Left forelimb (tissue), 1 donor: ENCODE measurements around the gene ZNF444.
"Not testable (repeated sequence)": the region's sequence is repeated elsewhere in the genome, so short reads cannot be mapped to it uniquely, and the experiment has no call there.

Source experiments
- DNase-seq: peaks from one replicate; pipeline ENCODE4 v3.0.0-alpha.2; 2018; ENCODE audit warnings: low spot score

The ZNF444 gene

DNA sequence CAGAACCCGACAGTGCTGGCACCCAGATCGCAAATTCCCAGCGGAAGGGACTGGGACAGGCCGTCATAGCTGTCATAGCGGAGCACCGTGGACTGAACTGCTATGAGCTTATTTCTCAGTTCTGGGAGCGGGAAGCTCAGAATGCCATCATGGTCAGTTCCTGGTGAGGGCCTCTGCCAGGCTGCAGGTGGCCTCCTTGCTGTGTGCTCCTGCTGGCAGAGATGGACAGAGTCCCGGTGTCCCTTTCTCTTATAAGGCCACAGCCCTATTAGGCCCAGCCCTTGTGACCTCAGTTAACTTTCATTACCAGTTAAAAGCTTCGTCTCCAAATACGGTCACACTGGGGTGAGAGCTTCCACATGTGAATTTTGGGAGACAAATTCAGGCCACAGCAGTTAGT lies 4.6 kb downstream of the ZNF444 start:
- DNase-seq: no peak

DNA sequence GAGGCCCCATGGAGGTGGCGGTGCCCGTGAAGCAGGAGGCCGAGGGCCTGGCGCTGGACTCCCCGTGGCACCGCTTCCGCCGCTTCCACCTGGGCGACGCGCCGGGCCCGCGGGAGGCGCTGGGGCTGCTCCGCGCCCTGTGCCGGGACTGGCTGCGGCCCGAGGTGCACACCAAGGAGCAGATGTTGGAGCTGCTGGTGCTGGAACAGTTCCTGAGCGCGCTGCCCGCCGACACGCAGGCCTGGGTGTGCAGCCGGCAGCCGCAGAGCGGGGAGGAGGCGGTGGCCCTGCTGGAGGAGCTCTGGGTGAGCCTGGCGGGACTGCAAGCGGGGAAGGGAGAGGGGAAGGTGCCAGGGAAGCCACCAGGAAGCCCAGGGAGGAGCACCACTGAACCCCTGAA lies 5.8 kb downstream of the ZNF444 start:
- DNase-seq: no peak

DNA sequence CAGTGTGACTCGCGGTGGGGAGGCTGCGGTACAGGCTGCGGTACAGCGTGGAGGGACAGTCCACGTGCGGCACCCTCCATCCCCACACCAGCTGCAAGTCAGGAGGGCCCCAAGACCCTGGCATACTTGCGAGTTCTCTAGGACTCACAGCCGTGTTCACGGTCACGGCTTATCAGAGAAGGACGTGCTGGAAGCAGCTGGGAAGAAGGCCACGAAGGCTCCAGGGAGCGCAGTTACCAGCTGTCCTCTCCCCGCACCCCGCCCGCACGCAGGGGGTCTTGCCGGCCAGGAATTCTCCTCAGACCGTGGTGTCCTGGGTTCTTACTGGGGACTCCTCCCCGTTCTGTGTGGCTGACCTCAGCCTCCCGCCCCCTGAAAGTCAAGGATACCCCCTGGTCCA lies 6.2 kb downstream of the ZNF444 start:
- DNase-seq: no peak

DNA sequence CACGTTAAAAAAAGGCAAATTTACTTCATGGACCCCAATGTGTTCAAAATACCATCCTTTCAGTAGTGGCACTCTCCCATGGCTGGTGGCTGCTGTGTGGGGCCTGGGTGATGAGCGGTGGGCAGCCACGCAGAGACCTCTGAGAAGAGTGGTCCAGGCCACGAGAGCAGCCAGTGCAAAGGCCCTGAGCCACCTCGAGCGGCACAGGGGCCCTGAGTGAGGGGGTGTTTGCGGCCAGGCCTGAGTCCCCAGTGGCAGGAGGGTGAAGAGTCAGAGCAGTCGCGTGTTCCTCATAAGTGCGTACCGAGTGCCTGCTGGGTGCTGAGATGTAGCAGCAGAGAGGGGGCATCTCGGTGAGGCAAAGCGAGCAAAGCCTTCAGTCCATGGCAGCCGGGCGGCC lies 7.0 kb downstream of the ZNF444 start:
- no peak for DNase-seq

DNA sequence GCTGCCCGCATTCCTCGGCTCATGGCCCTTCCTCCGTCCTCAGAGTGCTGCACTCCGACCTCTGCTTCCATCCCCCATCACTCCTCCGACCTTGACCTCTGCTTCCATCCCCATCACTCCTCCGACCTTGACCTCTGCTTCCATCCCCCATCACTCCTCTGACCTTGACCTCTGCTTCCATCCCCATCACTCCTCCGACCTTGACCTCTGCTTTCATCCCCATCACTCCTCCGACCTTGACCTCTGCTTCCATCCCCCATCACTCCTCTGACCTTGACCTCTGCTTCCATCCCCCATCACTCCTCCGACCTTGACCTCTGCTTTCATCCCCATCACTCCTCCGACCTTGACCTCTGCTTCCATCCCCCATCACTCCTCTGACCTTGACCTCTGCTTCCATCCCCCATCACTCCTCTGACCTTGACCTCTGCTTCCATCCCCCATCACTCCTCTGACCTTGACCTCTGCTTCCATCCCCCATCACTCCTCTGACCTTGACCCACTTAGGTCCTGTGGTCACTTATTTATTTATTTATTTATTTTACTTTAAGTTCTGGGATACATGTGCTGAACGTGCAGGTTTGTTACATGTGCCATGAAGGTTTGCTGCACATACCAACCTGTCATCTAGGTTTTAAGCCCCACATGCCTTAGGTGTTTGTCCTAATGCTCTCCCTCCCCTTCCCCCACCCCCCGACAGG lies 8.0 kb downstream of the ZNF444 start:
- DNase-seq: not testable (repeated sequence)

DNA sequence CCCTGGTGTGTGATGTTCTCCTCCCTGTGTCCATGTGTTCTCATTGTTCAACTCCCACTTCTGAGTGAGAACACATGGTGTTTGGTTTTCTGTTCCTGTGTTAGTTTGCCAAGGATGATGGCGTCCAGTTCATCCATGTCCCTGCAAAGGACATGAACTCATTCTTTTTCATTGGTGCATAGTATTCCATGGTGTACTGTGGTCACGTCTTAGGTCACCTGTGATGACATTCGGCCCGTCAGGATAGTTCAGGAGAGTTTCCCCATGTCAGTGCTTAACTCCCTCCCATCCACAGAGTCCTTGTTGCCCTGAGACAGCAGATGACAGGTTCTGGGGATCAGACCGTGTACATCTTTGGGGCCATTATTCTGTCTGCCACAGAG lies 8.6 kb downstream of the ZNF444 start:
- DNase-seq: no peak

DNA sequence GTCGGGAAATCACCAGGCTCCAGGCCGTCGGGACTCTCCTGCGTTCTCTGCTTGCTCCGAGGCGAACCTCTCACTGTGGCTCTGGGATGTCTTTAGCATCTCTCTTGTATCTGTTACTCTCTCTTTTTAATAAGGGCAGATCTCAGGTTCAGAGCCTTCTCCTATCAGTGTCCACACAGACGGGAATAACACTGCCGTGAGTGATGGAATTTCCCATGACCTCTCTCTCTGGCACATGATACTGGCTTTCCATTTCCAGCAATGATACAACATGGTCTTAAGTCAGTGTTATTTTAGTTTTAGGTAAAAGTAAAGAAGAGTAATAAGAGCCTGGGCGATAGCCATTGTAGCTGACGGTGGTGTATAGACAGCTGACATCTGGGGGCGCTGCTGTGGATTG lies 9.3 kb downstream of the ZNF444 start:
- no peak for DNase-seq

DNA sequence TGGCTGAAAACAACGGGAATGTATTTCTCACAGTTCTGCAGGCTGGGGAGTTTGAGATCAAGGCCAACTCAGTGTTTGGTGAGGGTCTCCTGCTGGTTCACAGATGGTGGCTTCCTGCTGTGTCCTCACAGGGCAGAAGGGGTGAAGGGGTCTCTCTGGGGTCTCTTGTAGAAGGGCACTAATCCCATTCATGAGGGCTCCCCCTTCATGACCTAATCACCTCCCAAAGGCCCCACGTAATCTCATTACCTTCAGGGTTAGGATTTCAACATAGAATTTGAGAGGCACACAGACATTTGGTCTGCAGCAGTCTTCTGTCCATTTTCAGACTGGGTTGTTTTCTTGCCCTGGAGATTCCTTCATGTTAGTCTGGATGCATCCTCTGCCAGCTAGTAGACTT lies 11.6 kb downstream of the ZNF444 start:
- DNase-seq: no peak

DNA sequence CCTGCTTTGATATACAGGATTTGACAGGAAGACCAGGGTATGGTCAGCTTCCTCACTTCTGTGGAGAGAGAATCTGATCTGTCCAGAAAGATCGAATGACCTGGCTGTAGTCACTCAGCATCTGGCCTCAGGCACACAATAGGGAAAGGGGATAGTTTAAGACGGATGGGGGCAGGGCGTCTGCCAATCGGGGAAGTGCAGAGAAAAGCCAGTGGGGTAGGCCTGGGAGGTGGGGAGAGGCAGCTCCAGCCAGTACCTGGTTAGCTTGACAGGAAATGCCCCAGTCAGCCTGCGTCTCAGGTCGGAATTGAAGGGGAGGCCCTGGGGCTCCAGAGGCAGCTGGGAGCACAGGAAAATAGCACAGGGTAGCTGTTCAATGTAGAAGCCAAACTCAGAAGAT lies 12.4 kb downstream of the ZNF444 start:
- DNase-seq: no peak

DNA sequence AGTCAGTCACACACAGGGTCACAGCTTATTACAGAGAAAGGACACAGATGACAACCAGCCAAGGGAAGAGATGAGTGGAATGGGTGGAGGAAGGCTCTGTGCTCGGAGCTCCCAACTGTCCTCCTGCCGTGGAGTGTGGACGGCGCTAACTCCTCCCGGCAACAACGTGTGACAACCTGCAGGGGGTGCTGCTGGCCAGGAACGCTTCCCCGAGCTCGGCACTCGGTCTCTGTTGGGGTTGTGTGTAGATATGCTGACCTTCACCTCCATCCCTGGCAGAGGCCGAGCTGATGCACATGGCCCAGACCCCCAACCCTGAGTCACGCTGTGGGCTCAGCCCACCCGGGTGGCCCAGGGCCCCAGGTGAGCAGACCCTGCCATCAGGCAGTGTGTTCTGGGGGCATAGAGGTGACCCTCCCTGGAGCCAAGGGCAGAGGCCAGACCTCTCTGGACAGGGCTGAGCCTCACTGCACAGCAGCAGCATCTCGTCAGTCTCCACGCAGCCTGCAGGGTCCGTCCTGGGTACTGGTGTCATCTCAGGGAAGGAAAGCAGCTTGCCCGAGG lies 14.1 kb downstream of the ZNF444 start:
- DNase-seq: no peak

DNA sequence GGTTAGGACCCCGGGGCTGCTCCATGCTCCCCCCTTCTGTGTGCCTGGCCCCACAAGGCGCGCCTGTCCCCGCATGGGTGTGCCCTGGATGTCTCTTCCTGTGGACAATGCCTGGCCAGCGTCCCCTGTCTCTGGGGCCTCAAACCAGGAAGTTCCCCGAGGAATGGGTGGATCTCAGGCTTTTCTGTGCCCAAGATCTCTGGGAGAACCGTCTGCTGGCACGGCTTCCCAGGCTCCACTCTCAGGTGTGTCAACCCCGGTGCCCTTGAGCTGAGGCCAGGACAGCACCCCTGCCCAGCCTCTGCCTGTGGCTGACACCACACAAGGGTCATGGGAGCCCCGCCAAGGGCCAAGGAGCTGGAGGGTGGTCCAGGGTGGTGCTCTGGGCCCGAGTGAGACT lies 15.7 kb downstream of the ZNF444 start:
- no peak for DNase-seq

DNA sequence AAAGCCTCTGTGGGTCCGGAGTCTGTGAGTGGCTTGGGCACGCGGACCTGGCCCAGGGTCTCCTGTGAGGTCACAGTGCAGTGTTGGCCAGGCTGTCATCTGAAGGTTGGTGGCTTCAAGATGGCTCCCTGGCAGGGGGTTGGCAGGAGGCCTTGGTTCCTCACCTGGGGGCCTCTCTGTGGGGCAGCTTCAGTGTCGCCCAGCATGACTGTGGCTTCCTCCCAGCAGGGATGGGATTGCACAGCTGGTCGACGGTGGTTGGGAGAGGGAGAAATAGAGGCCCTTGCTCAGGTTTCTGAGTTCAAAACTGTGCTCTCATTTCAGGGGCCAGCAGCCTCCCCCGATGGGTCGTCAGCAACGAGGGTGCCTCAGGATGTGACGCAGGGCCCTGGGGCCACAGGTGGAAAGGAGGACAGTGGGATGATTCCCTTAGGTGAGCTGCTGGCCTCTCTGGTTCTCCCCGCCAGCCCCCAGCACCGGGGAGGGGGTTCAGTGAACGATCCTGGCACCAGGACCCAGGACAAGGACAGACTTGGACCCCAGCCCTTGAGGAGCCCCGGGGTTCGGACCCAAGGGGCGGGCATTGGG lies 17.2 kb downstream of the ZNF444 start:
- no peak for DNase-seq

DNA sequence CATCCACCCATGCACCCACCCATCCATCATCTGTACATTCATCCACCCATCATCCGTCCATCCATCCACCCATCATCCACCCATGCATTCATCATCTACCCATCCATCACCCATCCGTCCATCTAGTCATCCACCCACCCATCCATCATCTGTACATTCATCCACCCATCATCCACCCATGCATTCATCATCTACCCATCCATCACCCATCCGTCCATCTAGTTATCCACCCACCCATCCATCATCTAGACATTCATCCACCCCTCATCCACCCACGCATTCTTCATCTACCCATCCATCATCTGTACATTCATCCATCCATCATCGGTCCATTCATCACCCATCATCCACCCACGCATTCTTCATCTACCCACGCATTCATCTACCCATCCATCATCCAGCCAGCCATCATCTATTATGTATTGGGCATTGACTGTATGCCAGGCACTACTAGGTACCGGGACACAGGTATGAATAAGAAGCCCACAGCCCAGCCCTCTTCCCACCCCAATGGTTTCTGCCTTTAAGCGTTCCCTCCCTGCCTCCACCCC lies 18.0 kb downstream of the ZNF444 start:
- DNase-seq: no peak

DNA sequence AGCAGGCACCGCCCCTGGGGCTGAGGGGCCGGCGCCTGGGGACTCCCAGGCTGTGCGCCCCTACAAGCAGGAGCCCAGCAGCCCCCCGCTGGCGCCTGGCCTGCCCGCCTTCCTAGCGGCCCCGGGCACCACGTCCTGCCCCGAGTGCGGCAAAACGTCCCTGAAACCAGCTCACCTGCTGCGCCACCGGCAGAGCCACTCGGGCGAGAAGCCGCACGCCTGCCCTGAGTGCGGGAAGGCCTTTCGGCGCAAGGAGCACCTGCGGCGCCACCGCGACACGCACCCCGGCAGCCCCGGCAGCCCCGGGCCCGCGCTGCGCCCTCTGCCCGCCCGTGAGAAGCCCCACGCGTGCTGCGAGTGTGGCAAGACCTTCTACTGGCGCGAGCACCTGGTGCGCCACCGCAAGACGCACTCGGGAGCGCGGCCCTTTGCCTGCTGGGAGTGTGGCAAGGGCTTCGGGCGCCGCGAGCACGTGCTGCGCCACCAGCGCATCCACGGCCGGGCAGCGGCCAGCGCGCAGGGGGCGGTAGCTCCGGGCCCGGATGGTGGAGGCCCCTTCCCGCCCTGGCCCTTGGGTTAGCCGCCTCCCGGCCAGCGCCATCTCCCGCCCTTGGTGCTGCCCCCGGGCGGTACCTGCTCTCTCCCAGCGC lies 18.7 kb downstream of the ZNF444 start:
- DNase-seq: no peak

DNA sequence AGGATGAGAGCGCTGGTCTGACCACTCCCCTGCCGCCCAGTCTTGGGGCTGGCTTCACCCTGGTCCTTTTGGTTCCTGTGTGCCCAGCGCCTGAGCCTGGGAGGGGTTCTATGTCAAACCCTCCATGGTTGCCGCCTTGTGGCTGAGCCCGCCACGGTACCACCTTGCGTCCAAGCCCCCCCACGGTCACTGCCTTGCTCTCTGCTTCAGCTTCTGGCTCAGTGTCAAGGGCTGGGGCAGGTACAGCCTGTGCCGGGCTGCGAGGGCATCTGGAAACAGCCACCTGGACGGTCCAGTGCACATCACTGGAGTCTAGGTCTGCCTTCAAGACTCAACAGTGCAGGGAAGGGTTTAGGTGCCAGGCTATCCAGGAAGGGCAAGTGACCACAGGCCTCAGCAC lies 20.4 kb downstream of the ZNF444 start:
- no peak for DNase-seq

DNA sequence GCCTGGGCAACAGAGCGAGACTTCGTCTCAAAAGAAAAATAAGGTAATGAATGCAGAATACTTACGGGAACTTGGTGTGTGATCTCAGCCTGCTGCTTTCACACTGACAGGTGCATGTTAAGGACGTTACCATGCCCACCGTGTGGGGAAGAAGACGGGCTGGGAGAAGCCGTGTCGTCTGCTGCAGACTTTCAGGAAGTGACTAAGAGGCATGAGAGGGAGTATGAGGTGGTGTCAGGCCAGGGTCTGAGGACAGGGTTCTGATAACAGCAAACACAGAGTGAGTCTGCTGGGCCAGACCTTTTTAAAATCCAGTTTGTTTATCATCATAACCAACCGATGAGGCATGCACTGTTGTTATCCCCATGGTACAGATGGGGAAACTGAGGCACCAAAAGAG lies 21.2 kb downstream of the ZNF444 start:
- DNase-seq: no peak

DNA sequence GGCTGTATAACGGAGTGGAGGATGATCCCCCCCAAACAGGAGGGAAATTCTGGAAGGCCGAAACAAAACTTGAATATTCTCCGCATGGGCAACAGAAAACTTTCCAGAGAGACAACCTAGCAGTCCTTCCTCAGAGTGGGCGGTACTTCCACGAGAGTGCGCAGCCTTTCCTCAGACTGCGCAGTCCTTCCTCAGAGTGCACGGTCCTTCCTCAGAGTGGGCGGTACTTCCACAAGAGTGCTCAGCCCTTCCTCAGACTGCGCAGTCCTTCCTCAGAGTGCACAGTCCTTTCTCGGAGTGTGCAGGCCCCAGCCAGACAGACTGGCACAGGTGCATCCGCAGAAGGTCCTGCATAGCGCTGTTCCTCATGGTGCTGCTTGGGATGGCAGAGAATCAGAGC lies 22.0 kb downstream of the ZNF444 start:
- DNase-seq: no peak

DNA sequence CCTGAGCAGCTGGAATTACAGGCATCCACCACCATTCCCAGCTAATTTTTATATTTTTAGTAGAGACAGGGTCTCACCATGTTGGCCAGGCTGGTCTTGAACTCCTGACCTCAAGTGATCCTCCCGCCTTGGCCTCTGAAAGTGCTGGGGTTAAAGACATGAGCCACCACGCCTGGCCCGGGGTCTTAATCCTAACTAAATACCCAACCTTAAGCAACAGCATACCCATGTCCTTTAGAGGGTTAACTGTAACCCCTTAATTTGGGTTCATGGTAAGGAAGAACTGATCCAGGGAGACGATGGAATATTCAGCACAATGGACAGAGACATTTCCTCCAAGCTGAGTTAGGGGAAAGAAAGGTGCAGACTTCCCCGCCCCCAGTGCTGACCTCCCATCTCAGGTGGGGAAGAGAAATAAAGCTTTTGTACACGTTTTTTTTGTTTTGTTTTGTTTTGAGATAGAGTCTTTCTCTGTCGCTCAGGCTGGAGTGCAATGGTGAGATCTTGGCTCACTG lies 26.0 kb downstream of the ZNF444 start:
- DNase-seq: no peak

DNA sequence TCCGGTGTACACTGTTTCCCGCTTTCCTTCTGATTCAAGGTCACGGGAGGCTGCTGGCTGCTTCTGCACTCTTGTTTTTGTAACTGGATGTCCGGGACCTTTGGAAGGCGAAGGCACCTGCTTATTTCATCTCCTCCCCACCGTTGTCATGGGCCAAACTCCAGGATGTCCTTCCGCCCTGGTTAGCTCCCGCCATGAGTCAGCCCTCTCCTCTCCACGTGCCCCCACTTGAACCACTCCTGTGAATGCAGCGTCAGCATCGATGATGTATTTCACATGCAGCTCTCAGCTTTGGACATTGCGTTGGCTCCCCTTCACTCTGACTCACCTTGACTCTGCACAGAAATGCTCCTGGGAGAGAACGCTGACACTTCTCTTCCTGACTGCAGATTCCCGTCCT lies 29.2 kb downstream of the ZNF444 start:
- no peak for DNase-seq

DNA sequence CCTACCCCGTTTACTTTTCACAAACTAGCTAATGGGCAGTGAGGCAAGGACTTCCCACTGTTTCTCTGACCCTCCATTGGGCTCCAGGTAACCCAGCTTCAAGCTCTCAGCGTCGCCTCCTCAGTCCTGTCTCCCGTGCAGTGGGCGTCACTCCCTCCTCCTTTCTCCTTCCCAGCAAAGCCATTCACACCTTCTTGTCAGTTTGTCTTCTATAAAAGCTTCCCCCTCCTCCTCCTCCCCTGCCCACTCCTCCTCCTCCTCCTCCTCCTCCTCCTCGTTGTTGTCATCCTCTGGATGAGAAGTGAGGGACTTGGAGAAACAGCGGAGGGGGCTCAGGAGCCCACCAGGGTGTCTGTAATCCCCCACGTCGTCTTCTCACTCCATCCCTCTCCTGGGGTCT lies 33.0 kb downstream of the ZNF444 start:
- no peak for DNase-seq

DNA sequence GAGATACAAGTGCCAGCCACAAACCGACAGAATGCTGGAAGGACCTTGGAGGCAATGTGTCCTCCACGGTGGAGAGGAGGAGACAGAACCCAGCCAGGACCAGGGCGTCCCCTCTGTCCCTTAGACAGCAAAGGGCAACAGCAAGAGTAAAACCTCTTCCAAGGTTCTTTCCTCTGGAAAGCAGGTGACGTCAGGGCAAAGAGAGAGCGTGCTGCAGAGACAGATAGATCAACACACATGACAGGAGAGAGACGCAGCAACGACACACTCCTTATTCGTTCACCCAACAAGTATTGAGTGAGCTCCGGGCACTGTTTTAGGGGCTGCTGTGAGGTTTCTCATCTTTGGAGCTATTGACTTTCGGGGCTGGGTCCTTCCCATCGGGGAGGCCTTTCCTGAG lies 33.5 kb downstream of the ZNF444 start:
- DNase-seq: no peak

DNA sequence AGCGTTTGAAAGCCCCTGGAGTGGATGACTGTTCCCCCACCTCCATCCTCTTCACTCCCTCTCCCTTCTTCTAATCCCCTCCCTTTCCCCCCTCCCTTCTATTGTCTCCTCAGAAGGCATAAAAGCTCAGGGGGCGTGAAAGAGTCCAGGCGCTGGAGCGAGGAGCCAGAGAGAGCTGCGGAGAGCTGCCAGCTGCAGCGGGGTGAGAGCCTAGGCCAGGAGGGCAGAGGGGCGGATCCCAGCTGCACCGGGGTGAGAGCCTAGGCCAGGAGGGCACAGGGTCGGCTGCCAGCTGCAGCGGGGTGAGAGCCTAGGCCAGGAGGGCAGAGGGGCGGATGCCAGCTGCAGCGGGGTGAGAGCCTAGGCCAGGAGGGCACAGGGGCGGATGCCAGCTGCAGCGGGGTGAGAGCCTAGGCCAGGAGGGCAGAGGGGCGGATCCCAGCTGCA lies 34.8 kb downstream of the ZNF444 start, which contains the start of gene GALP:
Gene GALP (plus strand): TSS at position 148 of the 447 bp plus-strand sequence. CDS start 1,101 bp downstream, outside the sequence.
- DNase-seq: not testable (repeated sequence)

DNA sequence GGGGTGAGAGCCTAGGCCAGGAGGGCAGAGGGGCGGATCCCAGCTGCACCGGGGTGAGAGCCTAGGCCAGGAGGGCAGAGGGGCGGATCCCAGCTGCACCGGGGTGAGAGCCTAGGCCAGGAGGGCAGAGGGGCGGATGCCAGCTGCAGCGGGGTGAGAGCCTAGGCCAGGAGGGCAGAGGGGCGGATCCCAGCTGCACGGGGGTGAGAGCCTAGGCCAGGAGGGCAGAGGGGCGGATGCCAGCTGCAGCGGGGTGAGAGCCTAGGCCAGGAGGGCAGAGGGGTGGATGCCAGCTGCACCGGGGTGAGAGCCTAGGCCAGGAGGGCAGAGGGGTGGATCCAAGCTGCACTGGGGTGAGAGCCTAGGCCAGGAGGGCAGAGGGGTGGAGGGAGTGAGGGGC lies 35.2 kb downstream of the ZNF444 start:
- DNase-seq: not testable (repeated sequence)
